IMR-90 (cell line): ENCODE data around the gene CCNYL1. TPM values are rescaled to one million over a fixed set of nuclear protein-coding genes. Genes with fewer than 3 reads are reported as not detected.

ENCODE experiments used
- ATAC-seq: fragments of 200-7000 bp; cut with Tn5 transposase; 2 replicates; pipeline ENCODE4 v1.9.1; 2020; ENCODE audit warnings: low read depth, mild to moderate bottlenecking, moderate library complexity
- BruUV-seq: library from RNA; stranded (reverse); fragments of 400-500 nt; replicated peaks from 2 replicates; lab custom pipeline; 2021; lab: Mats Ljungman, UMichigan
- CTCF ChIA-PET: fragments of 300-600 bp; formaldehyde crosslinking; extraction: SDS; loops from one replicate; lab custom pipeline; 2021; ENCODE audit warnings: antibody characterized with exemption; lab: Yijun Ruan, JAX
- POLR2A ChIA-PET: fragments of 300-600 bp; sonication (Branson Sonifier 250); formaldehyde crosslinking; loops from one replicate; lab custom pipeline; 2022; ENCODE audit warnings: antibody characterized with exemption; ENCODE audit not compliant: unreplicated experiment; lab: Charles Lee
- DNase-seq: peaks from one replicate; pipeline ENCODE4 v3.0.0; 2013
- H2AFZ ChIP-seq: replicated peaks from 2 replicates; pipeline ENCODE3; 2013; ENCODE audit warnings: low read length, mild to moderate bottlenecking; ENCODE audit not compliant: poor library complexity
- H2AK5ac ChIP-seq: 2 replicates; pipeline ENCODE4 v1.6.1; 2013; ENCODE audit warnings: low read depth, low read length, inconsistent platforms
- H2AK9ac ChIP-seq: replicated peaks from 2 replicates; pipeline ENCODE3; 2013; ENCODE audit warnings: mild to moderate bottlenecking, low read depth, low read length, moderate library complexity; ENCODE audit not compliant: poor library complexity
- H2BK120ac ChIP-seq: 2 replicates; pipeline ENCODE4 v1.6.1; 2013; ENCODE audit warnings: low read depth, low read length, inconsistent platforms
- H2BK15ac ChIP-seq: 3 replicates; pipeline ENCODE4 v1.6.1; 2013; ENCODE audit warnings: low read depth, low read length, inconsistent platforms
- H2BK20ac ChIP-seq: 2 replicates; pipeline ENCODE4 v1.6.1; 2013; ENCODE audit warnings: low read depth, mild to moderate bottlenecking, inconsistent platforms, low read length, moderate library complexity
- H2BK5ac ChIP-seq: 2 replicates; pipeline ENCODE4 v1.6.1; 2013; ENCODE audit warnings: mild to moderate bottlenecking, low read depth, low read length, inconsistent platforms; ENCODE audit not compliant: poor library complexity, severe bottlenecking
- H3K14ac ChIP-seq: replicated peaks from 2 replicates; pipeline ENCODE4 v1.6.1; 2013; ENCODE audit warnings: low read depth, low read length, inconsistent platforms
- H3K18ac ChIP-seq: 2 replicates; pipeline ENCODE4 v1.6.1; 2013; ENCODE audit warnings: low read depth, low read length, control low read depth
- H3K23ac ChIP-seq: 2 replicates; pipeline ENCODE4 v1.6.1; 2013; ENCODE audit warnings: low read depth, low read length, inconsistent platforms
- H3K27ac ChIP-seq: 2 replicates; pipeline ENCODE4 v1.5.1; 2013; ENCODE audit warnings: mild to moderate bottlenecking, control low read depth, low read length; ENCODE audit not compliant: insufficient read depth
- H3K27me3 ChIP-seq: 2 replicates; pipeline ENCODE4 v1.6.1; 2013; ENCODE audit warnings: low read length; ENCODE audit not compliant: control insufficient read depth, insufficient read depth
- H3K36me3 ChIP-seq: 2 replicates; pipeline ENCODE4 v1.6.1; 2013; ENCODE audit warnings: low read length, mixed read lengths; ENCODE audit not compliant: control insufficient read depth, insufficient read depth
- H3K4ac ChIP-seq: 2 replicates; pipeline ENCODE4 v1.6.1; 2013; ENCODE audit warnings: low read depth, low read length, inconsistent platforms
- H3K4me1 ChIP-seq: 2 replicates; pipeline ENCODE4 v1.6.1; 2013; ENCODE audit warnings: low read length, mixed read lengths; ENCODE audit not compliant: control insufficient read depth, insufficient read depth
- H3K4me2 ChIP-seq: 2 replicates; pipeline ENCODE4 v1.6.1; 2013; ENCODE audit warnings: low read depth, mild to moderate bottlenecking, control low read depth, low read length, moderate library complexity
- H3K4me3 ChIP-seq: 2 replicates; pipeline ENCODE4 v1.5.1; 2013; ENCODE audit warnings: low read depth, mild to moderate bottlenecking, control low read depth, low read length, moderate library complexity; ENCODE audit not compliant: insufficient read depth
- H3K56ac ChIP-seq: 2 replicates; pipeline ENCODE4 v1.6.1; 2013; ENCODE audit warnings: low read length, inconsistent platforms; ENCODE audit not compliant: insufficient read depth; ENCODE audit errors: extremely low read depth
- H3K79me1 ChIP-seq, 2 experiments: 2 replicates each; pipeline ENCODE4 v1.6.1; 2013; ENCODE audit warnings: low read length in 2 of 2, inconsistent platforms in 1 of 2, low read depth in 1 of 2
- H3K9ac ChIP-seq: 2 replicates; pipeline ENCODE4 v1.6.1; 2013; ENCODE audit warnings: low read depth, low read length, control low read depth
- H3K9me1 ChIP-seq: 2 replicates; pipeline ENCODE4 v1.6.1; 2013; ENCODE audit warnings: low read length, inconsistent platforms; ENCODE audit not compliant: insufficient read depth
- H3K9me3 ChIP-seq: 2 replicates; pipeline ENCODE4 v1.6.1; 2013; ENCODE audit warnings: low read length; ENCODE audit not compliant: control insufficient read depth, insufficient read depth
- H4K20me1 ChIP-seq: 2 replicates; pipeline ENCODE4 v1.6.1; 2013; ENCODE audit warnings: low read length, inconsistent platforms; ENCODE audit not compliant: insufficient read depth
- H4K5ac ChIP-seq: 2 replicates; pipeline ENCODE4 v1.6.1; 2013; ENCODE audit warnings: mild to moderate bottlenecking, low read depth, low read length, control low read depth
- H4K8ac ChIP-seq, 2 experiments: 2 replicates each; pipeline ENCODE4 v1.6.1; 2013; ENCODE audit warnings: low read depth in 2 of 2, low read length in 2 of 2, control low read depth in 1 of 2, inconsistent platforms in 1 of 2
- H4K91ac ChIP-seq: 2 replicates; pipeline ENCODE4 v1.6.1; 2013; ENCODE audit warnings: low read depth, low read length, inconsistent platforms; ENCODE audit not compliant: insufficient read depth
- BHLHE40 ChIP-seq: fragments of 150-350 bp; IDR thresholded peaks from 2 replicates; pipeline ENCODE4 v1.6.1; 2016; ENCODE audit warnings: mild to moderate bottlenecking, low read depth, low read length
- CEBPB ChIP-seq: IDR thresholded peaks from 2 replicates; pipeline ENCODE4 v1.6.1; 2012; ENCODE audit warnings: low read depth, low read length, improper control_type of control experiment
- CHD1 ChIP-seq: IDR thresholded peaks from 2 replicates; pipeline ENCODE4 v1.6.1; 2012; ENCODE audit warnings: low read depth, low read length, improper control_type of control experiment
- FOS ChIP-seq: fragments of 150-350 bp; IDR thresholded peaks from 2 replicates; pipeline ENCODE4 v1.6.1; 2016; ENCODE audit warnings: low read depth, low read length
- MAFK ChIP-seq: IDR thresholded peaks from 2 replicates; pipeline ENCODE4 v1.6.1; 2012; ENCODE audit warnings: low read depth, low read length, improper control_type of control experiment
- MAZ ChIP-seq: IDR thresholded peaks from 2 replicates; pipeline ENCODE4 v1.6.1; 2012; ENCODE audit warnings: low read depth, mild to moderate bottlenecking, low read length, improper control_type of control experiment, moderate library complexity, borderline replicate concordance
- MXI1 ChIP-seq: IDR thresholded peaks from 2 replicates; pipeline ENCODE4 v1.6.1; 2012; ENCODE audit warnings: low read depth, mild to moderate bottlenecking, low read length, moderate library complexity, borderline replicate concordance
- NFE2L2 ChIP-seq: fragments of 150-350 bp; IDR thresholded peaks from 2 replicates; pipeline ENCODE4 v1.6.1; 2016; ENCODE audit warnings: low read depth, mild to moderate bottlenecking, low read length
- POLR2A ChIP-seq: IDR thresholded peaks from 2 replicates; pipeline ENCODE4 v1.6.1; 2012; ENCODE audit warnings: mild to moderate bottlenecking, low read depth, low read length
- RAD21 ChIP-seq: IDR thresholded peaks from 2 replicates; pipeline ENCODE4 v1.6.1; 2012; ENCODE audit warnings: low read length, improper control_type of control experiment
- RCOR1 ChIP-seq: IDR thresholded peaks from 2 replicates; pipeline ENCODE4 v1.6.1; 2012; ENCODE audit warnings: mild to moderate bottlenecking, low read length, improper control_type of control experiment; ENCODE audit not compliant: insufficient replicate concordance
- RFX5 ChIP-seq: IDR thresholded peaks from 2 replicates; pipeline ENCODE4 v1.8.0; 2012; ENCODE audit warnings: low read depth, mild to moderate bottlenecking, low read length, moderate library complexity
- SMC3 ChIP-seq: fragments of 150-350 bp; IDR thresholded peaks from 2 replicates; pipeline ENCODE4 v1.6.1; 2016; ENCODE audit warnings: low read depth, mild to moderate bottlenecking, antibody characterized with exemption, low read length, moderate library complexity
- WGBS, 2 experiments: methylation state at CpG; one replicate each; pipeline versions ENCODE4 v1.1.5 to v1.1.7; 2013; ENCODE audit warnings: missing lambda C conversion rate in 2 of 2; ENCODE audit not compliant: insufficient read length in 1 of 2; ENCODE audit errors: extremely low coverage in 2 of 2; 5-methylcytosine and 5-hydroxymethylcytosine counted together
- dilution Hi-C: fragments of 300-500 bp; cut with HindIII; formaldehyde crosslinking; loops from one replicate; pipeline ENCODE4 v1.14.3; 2018; ENCODE audit warnings: low sequenced_read_pairs; ENCODE audit not compliant: unreplicated experiment
- in situ Hi-C: fragments of 300-500 bp; cut with MboI; formaldehyde crosslinking; loops from 3 replicates; pipeline ENCODE4 v1.14.3; 2019; ENCODE audit warnings: low sequenced_read_pairs, inconsistent platforms, mixed read lengths
- intact Hi-C: fragments of 100-400 bp; cut with micrococcal nuclease; formaldehyde crosslinking; loops from 2 replicates; pipeline ENCODE4 v1.10.0; 2022
- polyA plus RNA-seq, 3 experiments: library from polyadenylated mRNA; depleted of rRNA; stranded (reverse); fragments of >200 nt; gene quantifications; 2 replicates each; pipeline ENCODE4 v1.2.3, GENCODE V29; 2012; ENCODE audit warnings: low replicate concordance in 1 of 3
- total RNA-seq: library from RNA; depleted of rRNA; stranded (reverse); fragments of >200 nt; gene quantifications from 2 replicates; pipeline ENCODE4 v1.2.3, GENCODE V29; 2012
- TF ChIP-seq, protein P1 (sequence below): fragments of 150-350 bp; IDR thresholded peaks from 2 replicates; pipeline ENCODE4 v1.6.1; 2016; ENCODE audit warnings: low read depth, mild to moderate bottlenecking, low read length, moderate library complexity, borderline replicate concordance
- TF ChIP-seq, protein P2 (sequence below): conservative IDR thresholded peaks from 2 replicates; pipeline ENCODE4 v1.5.1; 2012; ENCODE audit warnings: mild to moderate bottlenecking, low read depth, low read length, improper control_type of control experiment
- TF ChIP-seq, protein P3 (sequence below): fragments of 150-350 bp; IDR thresholded peaks from 2 replicates; pipeline ENCODE4 v1.6.1; 2017; ENCODE audit warnings: mild to moderate bottlenecking, antibody characterized with exemption, low read length, low read depth

CCNYL1 gene
- total and polyA plus RNA-seq, 2 of the 4 experiments (the other 2 are of a cell fraction): 5.4 to 7.3 TPM

DNA sequence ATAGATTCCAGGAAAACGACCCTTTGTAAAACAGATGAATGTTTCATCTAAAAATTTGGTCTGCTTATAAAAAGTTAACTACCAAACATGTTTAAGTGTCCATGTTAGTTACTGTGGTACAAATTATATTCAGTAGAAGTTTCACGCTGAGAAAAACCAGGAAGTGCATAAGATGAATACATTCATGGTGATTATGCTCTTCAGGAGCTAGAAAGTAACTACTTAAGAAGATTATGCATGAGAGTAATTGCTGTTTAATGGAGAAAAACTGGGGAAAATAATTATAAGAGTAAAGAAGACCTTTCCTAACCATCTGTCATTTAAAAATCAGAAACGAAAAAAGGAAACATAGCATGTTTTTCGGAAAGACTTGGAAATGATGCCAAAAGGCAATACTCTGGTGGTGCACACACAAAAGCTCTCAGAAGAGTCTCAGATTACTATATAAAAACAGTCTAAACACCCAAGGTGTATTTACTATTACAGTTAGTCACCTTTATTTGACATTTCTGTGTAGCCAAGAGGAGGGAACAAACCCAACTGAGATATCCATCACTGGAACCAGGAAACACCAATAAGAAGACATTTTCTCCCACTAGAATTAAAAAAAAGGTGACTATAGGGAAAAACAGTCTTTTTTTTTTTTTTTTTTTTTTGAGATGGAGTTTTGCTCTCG lies 47.4 kb upstream of the CCNYL1 start:
- ChIA-PET CTCF (no interaction called here), POLR2A (no interaction called here)
- no peaks in the 10 kb centered on the region for H4K20me1 ChIP-seq
- H3K4me1 ChIP-seq: no peaks in the 10 kb centered on the region
- H3K27me3 ChIP-seq: no peaks in the 10 kb centered on the region
- H3K79me1 ChIP-seq: no peaks in the 10 kb centered on the region
- H2BK20ac ChIP-seq: no peak overlapping the region
- no peak for TF ChIP-seq SMC3
- TF ChIP-seq NFE2L2: no peak
- TF ChIP-seq FOS: no peak
- no peak for TF ChIP-seq MXI1
- TF ChIP-seq RFX5: no peak
- no peak for TF ChIP-seq CHD1
- no peak for TF ChIP-seq MAFK
- no peak for TF ChIP-seq RCOR1
- TF ChIP-seq, protein P1, sequence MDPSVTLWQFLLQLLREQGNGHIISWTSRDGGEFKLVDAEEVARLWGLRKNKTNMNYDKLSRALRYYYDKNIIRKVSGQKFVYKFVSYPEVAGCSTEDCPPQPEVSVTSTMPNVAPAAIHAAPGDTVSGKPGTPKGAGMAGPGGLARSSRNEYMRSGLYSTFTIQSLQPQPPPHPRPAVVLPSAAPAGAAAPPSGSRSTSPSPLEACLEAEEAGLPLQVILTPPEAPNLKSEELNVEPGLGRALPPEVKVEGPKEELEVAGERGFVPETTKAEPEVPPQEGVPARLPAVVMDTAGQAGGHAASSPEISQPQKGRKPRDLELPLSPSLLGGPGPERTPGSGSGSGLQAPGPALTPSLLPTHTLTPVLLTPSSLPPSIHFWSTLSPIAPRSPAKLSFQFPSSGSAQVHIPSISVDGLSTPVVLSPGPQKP: no peak
- no peak for TF ChIP-seq POLR2A
- TF ChIP-seq BHLHE40: no peak
- TF ChIP-seq, protein P2, sequence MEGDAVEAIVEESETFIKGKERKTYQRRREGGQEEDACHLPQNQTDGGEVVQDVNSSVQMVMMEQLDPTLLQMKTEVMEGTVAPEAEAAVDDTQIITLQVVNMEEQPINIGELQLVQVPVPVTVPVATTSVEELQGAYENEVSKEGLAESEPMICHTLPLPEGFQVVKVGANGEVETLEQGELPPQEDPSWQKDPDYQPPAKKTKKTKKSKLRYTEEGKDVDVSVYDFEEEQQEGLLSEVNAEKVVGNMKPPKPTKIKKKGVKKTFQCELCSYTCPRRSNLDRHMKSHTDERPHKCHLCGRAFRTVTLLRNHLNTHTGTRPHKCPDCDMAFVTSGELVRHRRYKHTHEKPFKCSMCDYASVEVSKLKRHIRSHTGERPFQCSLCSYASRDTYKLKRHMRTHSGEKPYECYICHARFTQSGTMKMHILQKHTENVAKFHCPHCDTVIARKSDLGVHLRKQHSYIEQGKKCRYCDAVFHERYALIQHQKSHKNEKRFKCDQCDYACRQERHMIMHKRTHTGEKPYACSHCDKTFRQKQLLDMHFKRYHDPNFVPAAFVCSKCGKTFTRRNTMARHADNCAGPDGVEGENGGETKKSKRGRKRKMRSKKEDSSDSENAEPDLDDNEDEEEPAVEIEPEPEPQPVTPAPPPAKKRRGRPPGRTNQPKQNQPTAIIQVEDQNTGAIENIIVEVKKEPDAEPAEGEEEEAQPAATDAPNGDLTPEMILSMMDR: no peak
- TF ChIP-seq RAD21: no peak
- TF ChIP-seq, protein P3, sequence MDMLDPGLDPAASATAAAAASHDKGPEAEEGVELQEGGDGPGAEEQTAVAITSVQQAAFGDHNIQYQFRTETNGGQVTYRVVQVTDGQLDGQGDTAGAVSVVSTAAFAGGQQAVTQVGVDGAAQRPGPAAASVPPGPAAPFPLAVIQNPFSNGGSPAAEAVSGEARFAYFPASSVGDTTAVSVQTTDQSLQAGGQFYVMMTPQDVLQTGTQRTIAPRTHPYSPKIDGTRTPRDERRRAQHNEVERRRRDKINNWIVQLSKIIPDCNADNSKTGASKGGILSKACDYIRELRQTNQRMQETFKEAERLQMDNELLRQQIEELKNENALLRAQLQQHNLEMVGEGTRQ: no peak
- no peak for TF ChIP-seq MAZ
- TF ChIP-seq CEBPB: no peak
- H3K23ac ChIP-seq: no peak overlapping the region
- dilution Hi-C loops: no loop called here
- H3K4me2 ChIP-seq: no peak overlapping the region
- no peak overlapping the region for H3K27ac ChIP-seq
- H3K9ac ChIP-seq: no peak overlapping the region
- no peak overlapping the region for H2BK15ac ChIP-seq
- no TSS peak for BruUV-seq
- no CpG with 5 or more reads among the region's 5 CpGs for WGBS, 2 experiments
- H3K4me3 ChIP-seq: no peak overlapping the region
- H2BK120ac ChIP-seq: no peak overlapping the region
- H2AK9ac ChIP-seq: no peak overlapping the region
- no peak overlapping the region for H3K56ac ChIP-seq
- H2AFZ ChIP-seq: no peak overlapping the region
- ATAC-seq (no peak), DNase-seq (no peak)
- no peak overlapping the region for H4K91ac ChIP-seq
- no peak overlapping the region for H2AK5ac ChIP-seq
- no peak overlapping the region for H4K8ac ChIP-seq
- H3K36me3 ChIP-seq: no peaks in the 10 kb centered on the region
- H3K9me3 ChIP-seq: no peaks in the 10 kb centered on the region
- H2BK5ac ChIP-seq: no peak overlapping the region
- no peak overlapping the region for H3K18ac ChIP-seq
- intact Hi-C loops: no loop called here
- no peak overlapping the region for H3K14ac ChIP-seq
- no peaks in the 10 kb centered on the region for H3K9me1 ChIP-seq
- H4K5ac ChIP-seq: no peak overlapping the region
- in situ Hi-C loops: no loop called here
- H3K4ac ChIP-seq: no peak overlapping the region
